NCI-H460 (cell line): ENCODE data around the gene EGFR. TPM values are rescaled to one million over a fixed set of nuclear protein-coding genes. Genes with fewer than 3 reads are reported as not detected.

Source experiments
- DNase-seq: peaks from one replicate; pipeline ENCODE4 v3.0.0-alpha.2; 2016; ENCODE audit warnings: low read depth; ENCODE audit errors: extremely low read depth
- total RNA-seq: library from RNA; depleted of rRNA; stranded (reverse); fragments of >200 nt; shearing (Covaris generic); gene quantifications from 2 replicates; pipeline ENCODE4 v1.2.3, GENCODE V29; 2014

Gene EGFR
- total RNA-seq, 1 experiment from 2014 or later = 24.3 TPM

GRCh38 chr7:55059021-55059420, 40.2 kb downstream of the EGFR start:
- no peak for DNase-seq

- no peak for DNase-seq
Observed at GRCh38 chr7:55060085-55060484, 41.3 kb downstream of the EGFR start.

- DNase-seq = no peak
Observed at GRCh38 chr7:55060636-55061022, 41.8 kb downstream of the EGFR start.

- no peak for DNase-seq
Observed at GRCh38 chr7:55061726-55062499, 43.1 kb downstream of the EGFR start.

- no peak for DNase-seq
Observed at GRCh38 chr7:55063061-55063460, 44.2 kb downstream of the EGFR start.

GRCh38 chr7:55063633-55064032, 44.8 kb downstream of the EGFR start:
- DNase-seq = no peak

GRCh38 chr7:55065079-55065478, 46.3 kb downstream of the EGFR start:
- DNase-seq = peak; percentile 87

GRCh38 chr7:55065511-55066229, 46.9 kb downstream of the EGFR start:
- DNase-seq = peak; percentile 56

- DNase-seq = no peak
Observed at GRCh38 chr7:55066524-55066923, 47.7 kb downstream of the EGFR start.

GRCh38 chr7:55066938-55067337, 48.1 kb downstream of the EGFR start:
- no peak for DNase-seq

GRCh38 chr7:55067748-55068147, 48.9 kb downstream of the EGFR start:
- DNase-seq = no peak

GRCh38 chr7:55069271-55069792, 50.5 kb downstream of the EGFR start:
- no peak for DNase-seq

- no peak for DNase-seq
Observed at GRCh38 chr7:55070271-55070743, 51.5 kb downstream of the EGFR start.

GRCh38 chr7:55070854-55071253, 52.0 kb downstream of the EGFR start:
- no peak for DNase-seq

- no peak for DNase-seq
Observed at GRCh38 chr7:55071411-55072175, 52.8 kb downstream of the EGFR start.

- DNase-seq = no peak
Observed at GRCh38 chr7:55072251-55072650, 53.4 kb downstream of the EGFR start.

GRCh38 chr7:55073051-55073511, 54.3 kb downstream of the EGFR start:
- DNase-seq = no peak

- DNase-seq = peak; percentile 78
Observed at GRCh38 chr7:55073976-55074528, 55.2 kb downstream of the EGFR start.

- no peak for DNase-seq
Observed at GRCh38 chr7:55075464-55076021, 56.7 kb downstream of the EGFR start.
